Testis (tissue), 2 donors: ENCODE data around the gene KCNQ1OT1.

Experiments used
- POLR2A ChIP-seq: fragments of 450-650 bp; IDR thresholded peaks from one replicate; pipeline ENCODE4 v1.6.1; 2017; ENCODE audit warnings: antibody characterized with exemption, mild to moderate bottlenecking, moderate library complexity
- TF ChIP-seq, protein P1 (sequence below), 3 experiments: fragments of 450-650 bp in 2 of 3; fragments of 200-600 bp in 1 of 3; sonication (generic) in 1 of 3; IDR thresholded peaks; one replicate each; pipeline ENCODE4 v1.5.1; 2016 to 2019; ENCODE audit warnings: antibody characterized with exemption in 3 of 3, mild to moderate bottlenecking in 2 of 3, moderate library complexity in 1 of 3

- TF ChIP-seq, protein P1, sequence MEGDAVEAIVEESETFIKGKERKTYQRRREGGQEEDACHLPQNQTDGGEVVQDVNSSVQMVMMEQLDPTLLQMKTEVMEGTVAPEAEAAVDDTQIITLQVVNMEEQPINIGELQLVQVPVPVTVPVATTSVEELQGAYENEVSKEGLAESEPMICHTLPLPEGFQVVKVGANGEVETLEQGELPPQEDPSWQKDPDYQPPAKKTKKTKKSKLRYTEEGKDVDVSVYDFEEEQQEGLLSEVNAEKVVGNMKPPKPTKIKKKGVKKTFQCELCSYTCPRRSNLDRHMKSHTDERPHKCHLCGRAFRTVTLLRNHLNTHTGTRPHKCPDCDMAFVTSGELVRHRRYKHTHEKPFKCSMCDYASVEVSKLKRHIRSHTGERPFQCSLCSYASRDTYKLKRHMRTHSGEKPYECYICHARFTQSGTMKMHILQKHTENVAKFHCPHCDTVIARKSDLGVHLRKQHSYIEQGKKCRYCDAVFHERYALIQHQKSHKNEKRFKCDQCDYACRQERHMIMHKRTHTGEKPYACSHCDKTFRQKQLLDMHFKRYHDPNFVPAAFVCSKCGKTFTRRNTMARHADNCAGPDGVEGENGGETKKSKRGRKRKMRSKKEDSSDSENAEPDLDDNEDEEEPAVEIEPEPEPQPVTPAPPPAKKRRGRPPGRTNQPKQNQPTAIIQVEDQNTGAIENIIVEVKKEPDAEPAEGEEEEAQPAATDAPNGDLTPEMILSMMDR (IDR thresholded peaks at IDR 0.05): no peak
- TF ChIP-seq POLR2A: no peak
These were observed 24.3 kb upstream of the KCNQ1OT1 start for GRCh38 chr11:2724104-2724503.
